ENCODE measurements around the gene NADSYN1. TPM values are rescaled to one million over a fixed set of nuclear protein-coding genes. Genes with fewer than 3 reads are reported as not detected.

The NADSYN1 gene
- total RNA-seq, 2 experiments from 2014 or later, result 59.1 to 64.5 TPM

- CTCF ChIA-PET, result no interaction called here
- POLR2A ChIA-PET, result interaction anchor here (0.7 to 1.0 kb wide), 2 partner anchors 14 to 20 kb away, joined by 3 read pairs; partner anchors contain the start of gene NADSYN1
Observed at GRCh38 chr11:71432761-71433647, 20.0 kb upstream of the NADSYN1 start.

GRCh38 chr11:71433648-71434450 is 19.2 kb upstream of the NADSYN1 start:
- ChIA-PET CTCF (no interaction called here), POLR2A (interaction anchor here (1.0 kb wide), 1 partner anchor 19 kb away, joined by 3 read pairs; the partner anchor contains the start of gene NADSYN1)

DNA sequence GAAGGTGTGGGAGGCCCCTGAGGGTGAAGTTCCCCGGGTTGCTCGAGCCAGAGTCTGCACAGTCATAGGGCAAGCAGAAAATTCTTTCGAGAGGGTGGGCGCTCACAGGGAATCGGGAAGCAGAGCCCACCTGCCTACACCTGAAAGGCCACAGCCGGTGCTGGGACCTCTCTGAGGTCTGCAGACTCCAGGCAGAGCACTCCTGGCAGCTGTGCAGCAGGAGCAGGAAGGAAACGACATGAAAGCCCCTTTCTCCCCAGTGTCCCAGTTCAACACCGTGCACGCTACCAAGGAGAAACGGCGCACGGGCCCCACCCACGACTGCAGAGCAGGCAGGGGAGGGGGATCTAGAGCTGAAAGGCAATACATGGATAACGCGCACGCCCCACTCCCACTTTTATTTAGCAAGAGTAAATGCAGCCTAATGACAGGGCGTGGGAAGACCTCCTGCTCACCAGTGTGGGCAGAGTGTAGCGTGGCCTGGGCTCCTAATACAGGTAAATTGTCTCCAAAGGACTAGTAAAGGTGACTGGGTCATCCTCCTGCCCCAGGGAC is 18.4 kb upstream of the NADSYN1 start:
- CTCF ChIA-PET, result no interaction called here
- POLR2A ChIA-PET, result no interaction called here

DNA sequence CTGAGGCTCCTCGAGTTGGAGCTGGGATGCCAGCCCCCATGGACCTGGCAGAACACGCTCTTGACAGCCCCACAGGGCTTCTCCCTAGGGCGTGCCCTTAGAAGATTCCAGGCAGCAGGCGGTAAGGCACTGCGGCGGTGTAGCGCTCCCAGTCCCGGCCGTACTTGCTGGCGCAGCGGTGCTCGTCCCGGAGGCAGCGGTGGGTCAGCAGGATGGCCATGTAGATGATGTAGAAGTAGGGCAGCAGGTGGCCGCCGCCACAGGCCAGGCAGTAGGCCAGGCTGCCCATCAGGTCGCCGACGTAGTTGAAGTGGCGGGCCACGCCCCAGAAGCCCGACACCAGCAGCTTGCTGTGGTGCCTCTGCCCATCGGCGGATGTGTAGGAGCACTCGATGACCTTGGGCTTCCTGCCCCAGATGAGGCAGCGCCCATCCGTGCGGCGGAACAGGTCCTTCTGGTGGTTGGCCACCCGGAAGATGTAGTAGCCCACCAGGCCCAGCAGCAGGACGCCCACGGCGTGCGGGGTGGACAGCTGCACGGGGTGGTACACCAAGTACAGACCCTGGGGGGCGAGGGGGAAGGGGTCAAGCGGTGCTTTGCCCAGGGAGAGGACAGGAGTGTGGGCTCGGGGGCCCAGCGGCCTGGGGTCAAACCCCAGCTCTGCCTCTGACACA is 17.6 kb upstream of the NADSYN1 start:
- CTCF ChIA-PET, result no interaction called here
- POLR2A ChIA-PET, result no interaction called here

DNA sequence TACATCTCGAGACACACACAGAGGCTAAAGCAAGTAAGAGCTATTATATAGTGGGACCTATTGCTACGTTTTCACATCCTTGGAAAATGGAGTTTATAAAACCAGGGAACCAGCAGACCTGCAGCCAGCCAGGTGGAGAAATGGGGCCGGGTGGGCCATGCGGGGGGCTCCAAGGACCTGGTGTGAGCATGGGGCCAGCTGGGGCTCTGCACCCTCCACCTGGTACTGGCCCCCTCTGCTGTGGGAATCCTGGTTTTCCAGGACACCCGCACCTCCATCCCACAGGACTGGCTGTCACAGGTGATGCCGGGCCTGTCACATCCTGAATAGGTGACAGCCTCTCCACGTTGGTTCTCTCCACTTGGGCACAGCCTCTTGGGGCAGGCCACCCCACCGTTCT is 16.1 kb upstream of the NADSYN1 start:
- ChIA-PET CTCF (no interaction called here), POLR2A (no interaction called here)

DNA sequence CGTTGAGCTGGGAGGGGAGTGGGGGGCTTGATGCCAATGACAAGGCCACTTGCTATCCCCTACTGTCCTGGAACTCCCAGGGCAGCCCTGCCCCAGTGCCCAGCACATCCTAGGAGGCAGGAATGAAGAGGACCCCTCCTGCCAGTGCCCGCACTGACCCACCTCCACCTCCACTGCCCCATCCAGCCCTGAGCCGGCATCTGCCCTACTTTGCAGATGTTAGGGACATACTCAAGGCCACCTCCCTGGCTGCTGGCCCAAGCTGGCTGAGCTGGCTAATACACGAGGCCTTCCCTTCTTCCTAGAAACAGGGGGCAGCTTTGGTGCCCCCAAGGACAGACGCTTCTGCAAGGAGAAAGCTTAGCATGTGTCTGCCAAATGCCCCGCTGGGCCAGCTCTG is 15.6 kb upstream of the NADSYN1 start:
- POLR2A ChIA-PET, result no interaction called here
- CTCF ChIA-PET, result no interaction called here

- ChIA-PET POLR2A (no interaction called here), CTCF (no interaction called here)
Observed at GRCh38 chr11:71437879-71438278, 15.1 kb upstream of the NADSYN1 start.

DNA sequence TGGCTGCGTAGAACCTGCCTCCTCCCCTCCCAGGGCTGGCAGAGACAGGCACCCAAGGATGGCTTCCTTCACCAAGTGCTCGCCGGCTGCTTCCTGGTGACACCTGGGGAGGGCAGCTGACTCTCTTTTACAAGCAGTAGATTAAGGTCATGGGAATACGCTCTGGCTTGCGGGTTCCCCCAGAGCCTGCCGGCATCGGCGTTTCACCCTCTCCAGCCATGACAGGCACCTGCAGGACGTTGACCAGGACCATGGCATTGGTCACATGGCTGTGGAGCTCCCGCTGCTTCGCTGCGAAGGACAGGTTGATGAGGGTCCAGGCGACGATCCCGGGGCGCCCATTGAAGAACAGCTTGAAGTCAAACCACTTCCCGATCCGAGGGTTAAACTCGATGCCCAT is 14.4 kb upstream of the NADSYN1 start:
- CTCF ChIA-PET, result no interaction called here
- POLR2A ChIA-PET, result no interaction called here

GRCh38 chr11:71440021-71440755 is 12.8 kb upstream of the NADSYN1 start:
- CTCF ChIA-PET, result no interaction called here
- POLR2A ChIA-PET, result no interaction called here

- CTCF ChIA-PET, result no interaction called here
Observed at GRCh38 chr11:71441251-71441650, 11.8 kb upstream of the NADSYN1 start.

GRCh38 chr11:71442123-71442522 is 10.9 kb upstream of the NADSYN1 start:
- CTCF ChIA-PET, result no interaction called here
- POLR2A ChIA-PET, result no interaction called here

More at GRCh38 chr11:71441251-71441650, 11.8 kb upstream of the NADSYN1 start:
- POLR2A ChIA-PET, result no interaction called here

- CTCF ChIA-PET, result no interaction called here
- POLR2A ChIA-PET, result no interaction called here
Observed at GRCh38 chr11:71442880-71443279, 10.1 kb upstream of the NADSYN1 start.

DNA sequence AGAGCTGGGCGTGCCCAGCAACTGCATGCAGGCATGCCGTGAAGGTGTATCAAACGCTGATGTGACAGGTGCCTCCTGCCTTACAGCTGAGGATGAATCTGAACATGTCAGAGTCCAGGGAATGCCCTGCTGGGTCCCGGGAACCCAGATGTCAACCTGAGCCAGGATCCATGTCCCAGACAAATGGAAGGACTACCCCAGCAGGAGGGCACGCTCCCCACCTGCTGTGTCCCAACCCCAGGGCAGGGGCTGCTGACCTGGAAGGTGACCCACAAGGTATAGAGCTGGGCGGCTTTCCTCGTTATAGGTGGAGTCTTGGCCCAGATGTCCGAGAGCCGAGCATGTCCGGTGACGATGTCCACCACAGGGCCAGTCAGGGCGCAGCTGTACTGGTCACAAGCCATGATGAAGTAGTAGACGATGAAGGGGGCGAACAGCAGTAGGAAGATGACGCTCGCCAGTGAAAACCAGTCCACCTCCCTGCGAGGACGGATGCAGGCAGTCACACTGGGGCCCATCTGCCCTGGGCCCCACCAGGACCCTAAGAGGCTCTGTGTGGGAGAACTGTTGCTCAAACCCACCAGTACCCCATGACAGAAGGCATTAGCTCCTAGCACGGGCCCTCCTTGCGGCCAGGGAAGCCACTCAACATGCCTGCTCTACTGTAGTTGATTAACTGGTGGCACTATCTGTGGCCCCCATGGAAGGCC is 9.1 kb upstream of the NADSYN1 start:
- ChIA-PET CTCF (no interaction called here), POLR2A (no interaction called here)

GRCh38 chr11:71444811-71445210 is 8.2 kb upstream of the NADSYN1 start:
- ChIA-PET POLR2A (no interaction called here), CTCF (no interaction called here)

GRCh38 chr11:71446150-71446549 is 6.9 kb upstream of the NADSYN1 start:
- POLR2A ChIA-PET, result interaction anchor here (0.6 kb wide), 1 partner anchor 246 kb away, joined by 5 read pairs; no protein-coding TSS in a partner anchor
- CTCF ChIA-PET, result no interaction called here

GRCh38 chr11:71446942-71447688 is 5.9 kb upstream of the NADSYN1 start:
- POLR2A ChIA-PET, result interaction anchor here (0.6 kb wide), 1 partner anchor 14 kb away, joined by 3 read pairs; no protein-coding TSS in a partner anchor
- CTCF ChIA-PET, result no interaction called here

GRCh38 chr11:71447791-71448256 is 5.2 kb upstream of the NADSYN1 start:
- CTCF ChIA-PET, result no interaction called here
- POLR2A ChIA-PET, result no interaction called here
